NOMO-1 treated with dmso at 0.1 percent for 144 hours (cell line): ENCODE data around the gene NCAPD3.
"Not testable (repeated sequence)": the region's sequence is repeated elsewhere in the genome, so short reads cannot be mapped to it uniquely, and the experiment has no call there.

Experiments used
- DNase-seq: peaks from one replicate; lab custom pipeline; 2025; ENCODE audit not compliant: unreplicated experiment; lab: John Stamatoyannopoulos, UW

NCAPD3 gene

DNA sequence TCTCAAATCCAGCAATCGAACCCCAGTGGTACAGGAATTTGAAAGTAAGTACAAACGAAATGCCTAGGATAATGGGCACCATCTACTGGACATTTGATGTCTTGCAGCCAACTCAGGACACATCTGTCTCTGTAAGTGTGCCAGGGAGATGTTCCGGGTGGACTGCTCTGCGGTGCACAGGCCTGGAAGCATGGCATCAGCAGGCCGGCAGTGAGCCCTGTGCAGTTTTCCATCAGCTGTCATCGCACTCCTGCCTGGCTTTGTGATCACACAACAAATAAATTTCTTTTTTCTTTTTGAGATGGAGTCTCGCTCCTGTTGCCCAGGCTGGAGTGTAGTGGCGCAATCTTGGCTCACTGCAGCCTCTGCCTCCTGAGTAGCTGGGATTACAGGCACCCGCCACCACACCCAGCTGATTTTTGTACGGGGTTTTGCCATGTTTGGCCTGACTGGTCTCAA is 83.9 kb downstream of the NCAPD3 start:
- DNase-seq: no peak

DNA sequence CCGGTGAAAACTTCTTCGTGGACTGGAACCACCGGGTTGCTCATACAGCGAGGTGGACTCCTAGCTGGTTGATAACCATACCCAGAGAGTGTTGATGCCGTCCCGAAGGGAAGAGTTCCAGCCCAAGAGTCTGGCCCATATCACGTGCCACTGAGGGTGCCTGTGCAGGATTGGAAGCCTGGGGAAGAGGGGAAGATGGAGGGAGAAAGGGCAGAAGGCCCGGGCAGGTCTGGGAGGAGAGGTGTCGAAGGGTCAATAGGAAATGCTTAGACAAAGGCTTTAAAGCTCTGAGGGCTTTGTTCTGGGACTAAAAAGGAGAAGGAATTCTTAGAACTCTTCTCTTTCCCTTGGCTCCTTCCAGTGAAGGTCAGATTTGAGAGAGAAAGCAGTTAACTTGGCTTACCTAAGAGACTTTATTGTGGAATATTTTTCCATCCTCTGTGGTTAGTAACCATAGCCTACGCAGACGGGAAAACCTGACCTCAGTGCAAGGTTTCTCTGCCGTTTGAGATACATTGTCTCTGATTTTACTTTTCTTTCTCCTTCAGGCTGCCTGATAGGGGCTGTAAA is 84.4 kb downstream of the NCAPD3 start:
- no peak for DNase-seq

DNA sequence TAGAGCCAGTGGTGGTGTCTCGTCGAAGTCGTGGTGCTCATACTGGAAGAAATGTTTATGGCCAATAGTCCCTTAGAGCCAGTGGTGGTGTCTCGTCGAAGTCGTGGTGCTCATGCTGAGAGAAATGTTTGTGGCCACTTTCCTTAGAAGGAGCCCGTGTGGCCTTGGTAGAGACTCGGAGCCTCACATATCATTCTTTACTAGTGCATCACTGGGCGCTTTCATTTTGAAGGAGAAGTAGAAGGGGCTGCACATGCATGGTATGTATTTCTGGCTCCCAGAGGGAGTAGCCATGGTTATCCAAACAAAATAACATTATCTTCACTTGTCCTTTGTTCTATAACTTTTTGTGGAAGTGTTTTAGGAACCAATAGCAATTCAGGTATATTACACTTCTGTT is 85.4 kb downstream of the NCAPD3 start:
- no peak for DNase-seq

GRCh38 chr11:134134167-134134566 is 89.6 kb downstream of the NCAPD3 start:
- no peak for DNase-seq

DNA sequence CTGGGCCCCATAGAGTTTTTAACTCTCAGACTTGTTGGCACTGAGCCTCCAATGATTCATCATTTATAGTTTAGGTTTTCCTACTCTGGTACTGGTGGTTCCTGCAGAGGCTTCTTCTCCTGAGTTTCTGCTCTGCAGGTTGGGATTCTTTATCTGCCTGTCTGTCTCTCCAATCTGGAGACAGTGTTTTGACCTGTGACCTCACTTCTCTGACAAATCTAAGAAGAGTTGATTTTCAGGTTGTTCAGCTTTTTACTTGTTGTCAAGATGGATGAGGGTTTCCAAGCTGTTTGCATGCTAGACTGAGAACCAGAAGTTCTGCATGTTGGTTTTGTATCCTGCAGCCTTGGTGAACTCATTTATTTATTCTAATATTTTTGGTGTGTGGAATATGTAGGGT is 91.0 kb downstream of the NCAPD3 start:
- DNase-seq: no peak

GRCh38 chr11:134131628-134132244 is 92.0 kb downstream of the NCAPD3 start:
- DNase-seq: no peak

GRCh38 chr11:134126217-134126822 is 97.4 kb downstream of the NCAPD3 start:
- no peak for DNase-seq

GRCh38 chr11:134125507-134125906 is 98.3 kb downstream of the NCAPD3 start:
- DNase-seq: no peak

DNA sequence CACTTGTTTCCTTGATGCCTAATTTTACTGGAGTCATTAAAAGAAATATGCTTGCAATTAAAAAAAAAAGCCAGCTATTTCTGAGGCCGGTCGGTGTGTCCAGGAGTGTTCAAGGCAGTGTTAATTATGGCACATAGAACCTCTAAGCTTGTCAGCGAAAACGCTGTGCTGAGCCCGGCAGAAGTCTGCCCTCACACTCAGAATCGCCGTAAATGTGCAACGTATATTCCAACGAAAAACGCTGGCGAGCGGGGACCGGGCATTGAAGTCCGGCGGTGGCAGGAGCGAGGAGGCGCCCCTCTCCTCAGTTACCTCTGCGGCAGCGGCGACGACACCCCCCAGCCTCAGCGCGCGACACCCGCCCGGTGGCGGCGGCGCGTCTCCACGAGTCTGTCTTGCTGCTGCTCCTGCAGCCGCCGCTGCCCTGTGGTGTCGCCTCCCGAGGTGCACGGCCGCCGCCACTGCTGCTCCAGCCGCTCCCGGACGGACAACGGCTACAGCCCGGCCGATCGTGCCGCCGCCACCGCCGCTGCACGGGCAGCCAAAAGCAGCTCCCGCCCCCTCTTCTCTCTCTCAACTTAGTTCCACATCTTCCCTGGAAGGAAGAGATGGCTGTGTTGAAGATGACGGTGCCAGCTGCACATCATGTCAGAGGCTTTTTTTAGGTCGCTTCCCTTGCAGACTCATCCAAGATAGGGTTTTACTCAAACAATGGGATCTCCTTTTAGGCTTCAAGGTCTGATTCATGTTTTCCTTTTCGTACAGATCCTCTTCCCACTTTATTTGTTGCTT is 98.9 kb downstream of the NCAPD3 start:
- DNase-seq: no peak

DNA sequence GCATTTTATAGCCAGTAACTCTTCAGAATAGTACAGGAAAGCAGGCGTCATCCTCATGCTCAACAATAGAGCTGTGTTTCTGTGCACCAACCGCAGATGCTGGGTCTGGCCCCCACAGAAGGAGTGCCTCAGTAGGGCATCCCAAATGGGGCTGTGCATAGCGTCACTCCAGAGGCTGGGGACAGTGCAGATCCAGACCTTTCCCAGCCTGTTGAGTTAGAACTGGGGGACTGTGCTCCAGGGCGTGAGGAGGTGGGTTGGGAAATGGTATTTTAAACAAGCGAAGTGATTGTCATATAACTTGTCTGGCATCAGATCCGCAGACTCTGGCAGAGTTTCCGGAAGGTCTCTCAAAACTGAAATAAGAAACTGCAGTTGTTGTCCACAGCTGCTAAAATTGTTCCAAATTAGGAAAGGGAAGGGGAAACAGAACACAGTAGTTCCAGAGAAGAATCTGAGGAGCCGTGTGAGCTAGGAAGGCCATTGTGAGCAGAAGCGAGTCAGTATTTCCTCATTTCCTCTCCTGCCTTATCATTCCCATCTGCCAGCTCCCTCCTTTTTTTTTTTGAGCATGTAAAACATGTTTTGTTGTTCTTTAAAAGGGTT is 102.7 kb downstream of the NCAPD3 start:
- DNase-seq: no peak

- DNase-seq: no peak
Observed at GRCh38 chr11:134120143-134120850, 103.5 kb downstream of the NCAPD3 start.

- DNase-seq: no peak
Observed at GRCh38 chr11:134119094-134119493, 104.7 kb downstream of the NCAPD3 start.

- no peak for DNase-seq
Observed at GRCh38 chr11:134118006-134118405, 105.8 kb downstream of the NCAPD3 start.

DNA sequence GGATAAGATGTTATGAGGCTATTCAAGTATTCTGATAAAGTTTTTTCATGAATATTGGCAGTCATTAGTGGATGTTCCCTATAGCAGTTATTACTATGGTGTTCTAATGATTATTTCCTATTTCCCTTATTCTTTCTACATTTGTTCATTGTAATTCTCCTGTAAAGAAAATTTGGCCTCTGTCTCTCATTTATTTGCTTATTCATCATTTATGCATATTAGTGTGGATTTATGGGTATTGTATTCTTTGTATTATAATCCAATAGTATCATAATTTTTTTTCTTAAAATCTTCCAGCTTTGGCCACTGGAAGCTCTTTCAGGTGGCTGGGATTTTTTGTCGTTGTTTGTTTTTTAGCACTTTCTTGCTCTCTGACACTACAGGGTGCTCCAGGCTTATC is 107.6 kb downstream of the NCAPD3 start:
- DNase-seq: no peak

DNA sequence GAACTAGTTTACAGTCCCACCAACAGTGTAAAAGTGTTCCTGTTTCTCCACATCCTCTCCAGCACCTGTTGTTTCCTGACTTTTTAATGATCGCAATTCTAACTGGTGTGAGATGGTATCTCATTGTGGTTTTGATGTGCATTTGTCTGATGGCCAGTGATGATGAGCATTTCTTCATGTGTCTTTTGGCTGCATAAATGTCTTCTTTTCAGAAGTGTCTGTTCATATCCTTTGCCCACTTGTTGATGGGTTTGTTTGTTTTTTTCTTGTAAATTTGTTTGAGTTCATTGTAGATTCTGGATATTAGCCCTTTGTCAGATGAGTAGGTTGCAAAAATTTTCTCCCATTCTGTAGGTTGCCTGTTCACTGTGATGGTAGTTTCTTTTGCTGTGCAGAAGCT is 110.0 kb downstream of the NCAPD3 start:
- DNase-seq: not testable (repeated sequence)

GRCh38 chr11:134110252-134110815 is 113.4 kb downstream of the NCAPD3 start:
- DNase-seq: no peak
